Right atrium auricular region (tissue), 2 donors: ENCODE measurements around the gene MSMO1. TPM values are rescaled to one million over a fixed set of nuclear protein-coding genes. Genes with fewer than 3 reads are reported as not detected.

ENCODE experiments used
- DNase-seq: peaks from one replicate; pipeline ENCODE4 v3.0.0-alpha.2; 2019; ENCODE audit warnings: low spot score
- H3K27ac ChIP-seq, 2 donors: fragments of 200-600 bp; sonication (generic); 1 replicate in 1 of 2; 2 replicates in 1 of 2; pipeline ENCODE4 v1.5.1; 2016 to 2019
- H3K27me3 ChIP-seq, 2 donors: fragments of 200-600 bp; sonication (generic); one replicate each; pipeline versions ENCODE4 v1.5.1 to v1.6.0; 2017 to 2019
- H3K36me3 ChIP-seq: fragments of 200-600 bp; sonication (generic); one replicate; pipeline ENCODE4 v1.5.1; 2016
- H3K4me1 ChIP-seq, 2 donors: fragments of 200-600 bp; sonication (generic); one replicate each; pipeline versions ENCODE4 v1.5.1 to v1.6.0; 2017 to 2019
- H3K4me3 ChIP-seq, 2 donors: fragments of 200-600 bp; sonication (generic); 1 replicate in 1 of 2; 2 replicates in 1 of 2; pipeline ENCODE4 v1.5.1; 2017 to 2019; ENCODE audit warnings: mild to moderate bottlenecking in 1 of 2, moderate library complexity in 1 of 2
- H3K9me3 ChIP-seq, 2 donors: fragments of 200-600 bp; sonication (generic); one replicate each; pipeline ENCODE4 v1.5.1; 2019
- CTCF ChIP-seq, 2 donors: fragments of 200-600 bp; sonication (generic); IDR thresholded peaks; one replicate each; pipeline ENCODE4 v1.5.1; 2019; ENCODE audit warnings: antibody characterized with exemption in 2 of 2
- total RNA-seq, 2 donors: library from RNA; depleted of rRNA; stranded (reverse); fragments of >200 nt; gene quantifications; one replicate each; pipeline ENCODE4 v1.1.0, GENCODE V29; 2016

The MSMO1 gene
- total RNA-seq, 2 donors from 2014 or later, result 11.3 to 20.3 TPM

- Histone ChIP-seq H3K9me3 (no peaks in the 10 kb centered on the region), H3K36me3 (peaks cover 10% of the 10 kb centered on the region), H3K27me3 (no peaks in the 10 kb centered on the region), H3K4me3 (peak overlapping the region in 1 of 2 donors; percentile 13), H3K4me1 (no peaks in the 10 kb centered on the region), H3K27ac (no peak overlapping the region)
- no peak for DNase-seq
- TF ChIP-seq CTCF (IDR thresholded peaks at IDR 0.05), result no peak
These were observed 25.6 kb upstream of the MSMO1 start for GRCh38 chr4:165301833-165302232.

- no peaks in the 10 kb centered on the region for H3K4me1 ChIP-seq
- H3K4me3 ChIP-seq, result no peak overlapping the region
- DNase-seq, result no peak
- H3K27me3 ChIP-seq, result no peaks in the 10 kb centered on the region
- no peaks in the 10 kb centered on the region for H3K9me3 ChIP-seq
- H3K27ac ChIP-seq, result no peak overlapping the region
- TF ChIP-seq CTCF (IDR thresholded peaks at IDR 0.05), result no peak
- H3K36me3 ChIP-seq, result peaks cover 6% of the 10 kb centered on the region
These were observed 24.8 kb upstream of the MSMO1 start for GRCh38 chr4:165302658-165303057.

GRCh38 chr4:165308166-165308565, 19.3 kb upstream of the MSMO1 start:
- Histone ChIP-seq H3K27ac (no peak overlapping the region), H3K27me3 (no peaks in the 10 kb centered on the region), H3K9me3 (no peaks in the 10 kb centered on the region), H3K4me1 (no peaks in the 10 kb centered on the region), H3K36me3 (peaks cover 4% of the 10 kb centered on the region), H3K4me3 (no peak overlapping the region)
- DNase-seq, result no peak
- no peak for TF ChIP-seq CTCF (IDR thresholded peaks at IDR 0.05)

- DNase-seq, result no peak
- Histone ChIP-seq H3K4me1 (no peaks in the 10 kb centered on the region), H3K27me3 (no peaks in the 10 kb centered on the region), H3K27ac (no peak overlapping the region), H3K4me3 (no peak overlapping the region), H3K9me3 (no peaks in the 10 kb centered on the region), H3K36me3 (peaks cover 4% of the 10 kb centered on the region)
- no peak for TF ChIP-seq CTCF (IDR thresholded peaks at IDR 0.05)
These were observed 18.9 kb upstream of the MSMO1 start for GRCh38 chr4:165308606-165309005.

GRCh38 chr4:165309456-165309855, 18.0 kb upstream of the MSMO1 start:
- H3K4me1 ChIP-seq, result no peaks in the 10 kb centered on the region
- no peaks in the 10 kb centered on the region for H3K27me3 ChIP-seq
- DNase-seq, result no peak
- no peaks in the 10 kb centered on the region for H3K9me3 ChIP-seq
- H3K4me3 ChIP-seq, result no peak overlapping the region
- TF ChIP-seq CTCF (IDR thresholded peaks at IDR 0.05), result no peak
- H3K36me3 ChIP-seq, result peaks cover 4% of the 10 kb centered on the region
- H3K27ac ChIP-seq, result no peak overlapping the region

GRCh38 chr4:165312506-165312905, 15.0 kb upstream of the MSMO1 start:
- Histone ChIP-seq H3K4me3 (no peak overlapping the region), H3K36me3 (peaks cover 4% of the 10 kb centered on the region), H3K27ac (no peak overlapping the region), H3K4me1 (no peaks in the 10 kb centered on the region), H3K27me3 (no peaks in the 10 kb centered on the region), H3K9me3 (no peaks in the 10 kb centered on the region)
- DNase-seq, result no peak
- no peak for TF ChIP-seq CTCF (IDR thresholded peaks at IDR 0.05)
